GM21360 (cell line): ENCODE data around the gene HABP2.

Experiments used
- ATAC-seq: cut with Tn5 transposase; IDR thresholded peaks from one replicate; pipeline ENCODE4 v1.9.1; 2021; ENCODE audit warnings: mild to moderate bottlenecking, moderate library complexity; ENCODE audit not compliant: unreplicated experiment

HABP2 gene

GRCh38 chr10:113525713-113526112 is 27.1 kb upstream of the HABP2 start:
- no peak for ATAC-seq

GRCh38 chr10:113527211-113527906 is 25.5 kb upstream of the HABP2 start:
- no peak for ATAC-seq

GRCh38 chr10:113528876-113529275 is 24.0 kb upstream of the HABP2 start:
- no peak for ATAC-seq

GRCh38 chr10:113529575-113529974 is 23.3 kb upstream of the HABP2 start:
- no peak for ATAC-seq

GRCh38 chr10:113530476-113530875 is 22.4 kb upstream of the HABP2 start:
- ATAC-seq, result no peak

GRCh38 chr10:113532724-113533123 is 20.1 kb upstream of the HABP2 start:
- no peak for ATAC-seq

GRCh38 chr10:113533801-113534200 is 19.1 kb upstream of the HABP2 start:
- no peak for ATAC-seq

GRCh38 chr10:113534423-113534822 is 18.4 kb upstream of the HABP2 start:
- ATAC-seq, result no peak

- no peak for ATAC-seq
Observed at GRCh38 chr10:113537672-113538071, 15.2 kb upstream of the HABP2 start.

- no peak for ATAC-seq
Observed at GRCh38 chr10:113538151-113538550, 14.7 kb upstream of the HABP2 start.

- no peak for ATAC-seq
Observed at GRCh38 chr10:113539789-113540188, 13.1 kb upstream of the HABP2 start.

GRCh38 chr10:113540845-113541548 is 11.9 kb upstream of the HABP2 start:
- ATAC-seq, result no peak

GRCh38 chr10:113541549-113541927 is 11.3 kb upstream of the HABP2 start:
- ATAC-seq, result no peak

GRCh38 chr10:113543107-113543955 is 9.5 kb upstream of the HABP2 start:
- ATAC-seq, result no peak

GRCh38 chr10:113544392-113544791 is 8.5 kb upstream of the HABP2 start:
- ATAC-seq, result no peak

- no peak for ATAC-seq
Observed at GRCh38 chr10:113547426-113547825, 5.4 kb upstream of the HABP2 start.

- no peak for ATAC-seq
Observed at GRCh38 chr10:113549856-113550255, 3.0 kb upstream of the HABP2 start.

- no peak for ATAC-seq
Observed at GRCh38 chr10:113550365-113550764, 2.5 kb upstream of the HABP2 start.

GRCh38 chr10:113552014-113552413 is 839 bp upstream of the HABP2 start:
- no peak for ATAC-seq

- no peak for ATAC-seq
Observed at GRCh38 chr10:113553149-113553548, 296 bp downstream of the HABP2 start.

- no peak for ATAC-seq
Observed at GRCh38 chr10:113554214-113554613, 1.4 kb downstream of the HABP2 start.

- no peak for ATAC-seq
Observed at GRCh38 chr10:113555245-113555644, 2.4 kb downstream of the HABP2 start.
